HK-2 (cell line): ENCODE measurements around the gene RTN1.

ENCODE experiments used
- DNase-seq: peaks from one replicate; pipeline ENCODE4 v3.0.0-alpha.2; 2018; ENCODE audit not compliant: unreplicated experiment

RTN1 gene

DNA sequence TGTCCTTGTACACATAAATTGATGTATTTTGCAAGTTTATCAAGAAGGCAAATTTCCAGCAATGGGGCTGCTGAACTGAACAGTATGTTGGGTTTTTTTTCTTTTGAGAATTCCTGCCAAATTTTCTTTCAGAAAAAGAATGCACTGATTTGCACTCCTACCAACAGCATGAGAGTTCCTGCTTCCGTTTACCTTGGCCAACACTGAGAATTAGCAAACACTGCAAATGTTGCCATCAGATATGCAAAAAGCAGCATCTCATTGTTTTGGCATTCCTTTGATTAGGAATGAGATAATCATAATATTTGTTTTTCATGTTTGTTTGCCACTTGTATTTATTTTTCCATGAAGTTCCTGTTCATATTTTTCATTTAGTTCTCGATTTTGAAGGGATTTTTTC lies 82.4 kb downstream of the RTN1 start:
- DNase-seq, result no peak

GRCh38 chr14:59787045-59787674 lies 83.4 kb downstream of the RTN1 start:
- DNase-seq, result no peak

DNA sequence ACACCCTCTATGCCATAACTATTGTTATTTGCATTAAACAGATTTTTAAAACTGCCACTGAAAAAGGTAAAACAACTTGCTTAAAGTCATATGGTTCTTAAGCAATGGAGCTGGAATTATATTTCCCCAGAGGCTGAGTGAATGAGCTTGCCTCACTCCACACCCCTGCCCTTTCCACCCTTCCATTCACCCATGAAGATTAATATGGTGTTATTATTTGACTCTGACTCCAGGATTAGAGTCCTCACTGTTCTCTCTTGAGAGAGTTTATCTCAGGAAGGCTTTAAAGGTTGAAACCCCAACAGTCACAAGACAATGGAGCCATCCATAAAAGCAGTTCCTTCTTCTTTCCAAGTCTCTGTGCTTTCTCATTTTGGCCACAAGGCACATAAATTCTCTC lies 84.9 kb downstream of the RTN1 start:
- DNase-seq, result no peak

DNA sequence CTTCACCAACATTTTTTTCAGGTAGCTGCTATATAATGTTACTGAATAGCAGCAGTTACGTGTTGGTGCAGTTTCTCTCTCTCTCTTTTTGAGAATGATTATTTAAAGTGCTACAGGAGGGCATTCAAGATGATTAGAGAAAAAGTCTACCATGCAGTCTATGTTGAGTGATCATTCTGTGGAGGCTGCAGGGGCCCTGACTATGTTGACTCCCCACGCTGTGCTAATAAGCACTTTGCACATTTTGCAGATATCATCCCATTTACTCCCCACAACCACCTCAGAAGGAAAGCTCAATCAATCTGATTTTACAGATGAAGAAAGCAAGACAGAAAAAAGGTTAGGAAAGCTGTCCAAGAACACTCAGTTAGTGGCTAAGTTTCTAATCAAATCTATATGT lies 87.8 kb downstream of the RTN1 start:
- DNase-seq, result no peak

- no peak for DNase-seq
Observed at GRCh38 chr14:59777006-59777579, 93.5 kb downstream of the RTN1 start.

DNA sequence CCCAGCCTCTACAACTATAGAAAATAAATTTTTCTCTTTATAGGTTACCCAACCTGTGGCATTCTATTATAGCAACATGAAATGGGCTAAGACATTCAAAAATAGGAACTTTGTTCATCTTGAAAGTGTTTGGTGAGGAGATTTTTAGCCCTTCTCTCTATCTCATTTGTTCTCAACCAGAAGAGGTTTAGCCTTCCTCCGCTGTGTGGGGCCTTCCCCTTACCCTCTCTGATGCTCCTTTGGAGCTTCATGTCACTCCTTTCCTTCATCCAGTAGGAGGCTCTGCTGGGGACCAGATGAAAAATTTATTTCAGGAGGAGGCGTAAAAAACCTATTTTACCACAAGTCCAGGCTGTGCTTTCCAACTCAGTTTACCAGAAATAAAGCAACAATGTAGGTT lies 94.1 kb downstream of the RTN1 start:
- no peak for DNase-seq

DNA sequence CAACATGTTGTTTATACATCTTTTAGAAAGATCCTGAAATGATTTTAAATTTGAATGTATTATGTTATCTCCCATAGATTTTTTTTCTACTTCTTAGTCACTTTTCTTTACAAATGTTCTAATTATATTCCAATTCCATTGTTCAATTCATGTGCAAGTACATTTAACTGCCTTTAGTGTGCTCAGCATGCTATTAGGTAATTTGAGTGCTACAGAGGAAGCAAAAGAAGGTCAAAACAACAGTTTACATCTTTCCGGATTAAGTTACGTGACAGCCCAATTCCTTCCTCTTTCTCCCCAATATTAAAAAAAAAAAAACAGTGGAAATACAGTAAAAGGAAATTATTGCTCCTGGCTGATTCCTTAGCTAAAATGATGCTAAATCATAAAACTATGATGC lies 98.3 kb downstream of the RTN1 start:
- no peak for DNase-seq

DNA sequence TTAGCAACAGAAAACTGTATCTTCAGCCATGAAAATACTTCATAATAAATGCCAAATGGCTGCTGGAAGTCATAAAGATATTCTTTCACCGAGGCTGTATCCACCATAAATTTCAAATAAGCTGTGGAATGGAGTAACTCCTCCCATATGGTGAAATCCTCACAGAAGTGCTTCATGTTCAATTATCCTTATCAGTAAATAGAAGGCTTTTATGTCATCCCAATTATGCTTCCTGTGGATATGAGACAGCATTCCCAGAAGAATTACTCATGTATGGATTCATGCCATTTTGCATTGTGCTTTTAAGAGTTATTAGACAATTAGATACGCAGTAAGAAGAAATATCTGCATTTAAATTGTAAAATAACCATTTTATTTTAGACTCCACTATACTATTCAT lies 99.0 kb downstream of the RTN1 start:
- DNase-seq, result no peak

DNA sequence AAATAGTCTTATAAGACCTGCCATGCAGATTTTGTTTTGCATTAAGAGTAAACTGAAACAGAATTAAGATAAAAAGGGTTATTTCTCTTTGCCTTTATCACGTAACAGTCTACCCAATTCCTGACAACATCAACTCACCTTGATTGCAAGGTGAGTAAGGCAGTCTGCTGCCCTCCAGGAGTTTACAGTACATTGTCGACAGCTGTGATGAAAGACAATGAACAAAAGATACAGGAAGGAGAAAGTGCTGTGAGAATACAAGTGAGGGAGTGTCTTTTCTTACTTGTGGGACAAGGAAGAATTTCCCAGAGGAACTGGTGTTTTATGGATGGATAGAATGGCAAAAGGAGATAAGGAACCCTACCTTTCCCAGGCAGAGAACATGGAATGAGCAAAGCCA lies 101.0 kb downstream of the RTN1 start:
- no peak for DNase-seq

DNA sequence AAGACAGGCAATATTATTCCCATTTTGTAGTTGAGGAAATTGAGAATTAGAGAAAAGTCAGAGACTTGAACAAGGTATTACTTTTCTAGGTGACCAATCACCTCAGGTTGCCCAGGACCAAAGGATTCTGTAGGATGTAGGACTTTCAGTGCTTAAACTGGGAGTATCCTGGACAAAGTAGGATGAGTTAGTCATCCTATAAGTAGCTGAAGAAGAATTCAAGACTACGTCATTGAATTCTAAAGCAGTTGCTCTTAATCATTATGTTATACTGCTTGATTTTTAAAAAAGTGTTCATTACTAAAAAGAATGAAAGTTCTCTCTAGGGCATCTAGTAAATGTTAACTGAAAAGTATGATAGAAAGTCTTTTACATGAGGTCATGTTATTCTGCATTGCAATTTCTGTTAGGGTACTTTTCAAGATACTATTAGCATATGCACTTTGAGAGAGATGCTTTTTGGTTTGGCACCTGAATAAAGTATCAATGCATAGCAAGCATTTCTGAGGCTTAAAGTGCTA lies 101.7 kb downstream of the RTN1 start:
- no peak for DNase-seq

- DNase-seq, result no peak
Observed at GRCh38 chr14:59761851-59762250, 108.7 kb downstream of the RTN1 start.

GRCh38 chr14:59755409-59756135 lies 115.0 kb downstream of the RTN1 start:
- DNase-seq, result no peak

DNA sequence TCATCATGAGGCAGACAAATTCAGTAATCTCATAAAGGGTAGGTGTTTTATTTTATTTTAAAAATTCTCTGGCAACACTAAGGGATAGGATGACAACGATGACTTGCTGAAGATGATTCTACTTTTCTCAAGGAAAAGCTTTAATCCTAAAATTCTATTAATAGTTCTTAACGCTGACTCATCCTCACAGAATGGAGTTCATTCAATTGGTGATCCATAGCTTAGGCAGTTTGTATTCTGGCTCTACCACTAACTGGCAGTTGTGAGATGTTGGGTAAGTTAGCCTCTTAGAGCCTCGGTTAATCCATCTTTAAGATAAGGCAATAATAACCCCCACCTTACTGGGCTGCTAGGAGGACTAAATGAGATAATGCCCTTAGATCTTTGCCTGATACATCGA lies 116.3 kb downstream of the RTN1 start:
- DNase-seq, result no peak

DNA sequence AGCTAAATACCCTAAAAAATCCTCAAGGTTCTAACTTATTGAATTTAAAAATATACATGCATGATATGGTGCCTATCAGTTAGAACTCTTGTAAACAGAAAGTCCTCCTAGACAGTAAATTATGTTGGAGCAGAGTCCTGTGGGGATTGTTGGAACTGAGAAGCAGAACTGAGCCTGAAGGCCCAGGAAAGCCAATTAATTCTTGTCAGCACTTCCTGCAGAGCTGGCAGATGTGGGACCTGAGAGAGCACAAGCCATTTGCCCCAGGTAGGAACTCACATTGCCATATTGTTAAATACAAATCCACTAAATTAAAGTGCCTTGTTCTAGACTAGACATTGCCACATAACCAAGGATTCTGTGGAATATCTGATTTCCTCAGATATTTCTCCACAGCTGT lies 117.1 kb downstream of the RTN1 start:
- DNase-seq, result no peak

DNA sequence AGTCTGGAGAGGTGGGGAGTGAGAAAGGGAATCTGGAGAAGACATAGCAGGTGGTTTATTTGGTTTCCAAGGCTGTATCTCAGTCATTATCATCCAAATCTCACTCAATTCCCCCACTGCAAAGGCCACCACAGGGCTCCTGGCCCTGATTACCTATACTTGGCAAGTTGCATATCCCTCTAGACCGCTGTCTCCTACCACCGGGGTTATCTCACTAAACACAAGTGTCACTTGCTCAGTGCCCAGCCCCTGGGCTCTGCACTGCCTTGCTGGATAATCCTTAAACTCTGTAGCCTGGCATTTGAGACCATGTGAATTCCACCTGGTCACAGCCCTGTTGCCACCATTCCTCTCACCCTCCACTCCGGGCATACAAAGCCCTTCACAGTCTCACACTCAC lies 119.0 kb downstream of the RTN1 start:
- no peak for DNase-seq

GRCh38 chr14:59739794-59740193 lies 130.8 kb downstream of the RTN1 start:
- DNase-seq, result no peak

- no peak for DNase-seq
Observed at GRCh38 chr14:59728304-59728703, 142.3 kb downstream of the RTN1 start.

- DNase-seq, result no peak
Observed at GRCh38 chr14:59727073-59727661, 143.4 kb downstream of the RTN1 start.

GRCh38 chr14:59711080-59711479 lies 159.5 kb downstream of the RTN1 start:
- no peak for DNase-seq

- no peak for DNase-seq
Observed at GRCh38 chr14:59707778-59708561, 162.6 kb downstream of the RTN1 start.

DNA sequence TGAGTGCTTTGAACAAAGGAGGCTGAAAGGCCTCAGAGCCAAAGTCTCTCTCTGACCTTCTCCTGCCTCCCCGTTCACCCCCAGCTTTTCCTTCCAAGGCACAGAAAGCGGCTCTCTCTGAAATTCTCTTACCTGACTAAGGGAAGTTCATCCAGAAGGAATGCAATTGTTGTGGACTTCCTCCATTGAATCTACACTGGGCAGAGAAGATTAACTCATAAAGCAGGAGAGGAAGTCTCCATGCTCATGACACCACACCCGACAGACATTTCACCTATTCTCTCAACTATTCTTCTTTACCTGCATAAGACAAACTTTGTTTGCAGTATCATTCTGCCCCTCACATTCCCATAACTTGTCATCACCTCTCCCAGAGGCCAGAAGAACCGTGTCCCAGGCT lies 164.7 kb downstream of the RTN1 start:
- DNase-seq, result no peak

GRCh38 chr14:59705245-59705644 lies 165.3 kb downstream of the RTN1 start:
- DNase-seq, result no peak
